ENCODE results near the gene ZEB1. TPM values are rescaled to one million over a fixed set of nuclear protein-coding genes. Genes with fewer than 3 reads are reported as not detected.
A peak's percentile ranks its signal among the peaks of the same experiment; 100 is the strongest.

The ZEB1 gene
- total and polyA plus RNA-seq, 7 donors, result 5.5 to 255 (median 215) TPM

GRCh38 chr10:31396376-31396775 is 77.4 kb downstream of the ZEB1 start:
- DNase-seq, result no peak
- Histone ChIP-seq H3K36me3 (no peaks in the 10 kb centered on the region), H3K9me3 (no peaks in the 10 kb centered on the region), H3K4me1 (peaks cover 0 to 46% (median 28%) of the 10 kb centered on the region in 4 donors), H3K4me3 (no peak overlapping the region), H3K27me3 (no peaks in the 10 kb centered on the region), H3K27ac (peak overlapping the region in 1 of 4 donors; percentile 66)
- no peak for TF ChIP-seq POLR2A (IDR thresholded peaks at IDR 0.05)
- no peak for TF ChIP-seq EP300 (IDR thresholded peaks at IDR 0.05)
- no peak for TF ChIP-seq CTCF (IDR thresholded peaks at IDR 0.05)
- TF ChIP-seq POLR2AphosphoS5 (IDR thresholded peaks at IDR 0.05), result no peak
- intact Hi-C loops (cut with DNase I), result no loop called here

- H3K4me3 ChIP-seq, result no peak overlapping the region
- H3K9me3 ChIP-seq, result no peaks in the 10 kb centered on the region
- intact Hi-C loops (cut with DNase I), result no loop called here
- 94 to 95% methylated on average over 1 of the region's 1 CpG for WGBS, 2 donors
- TF ChIP-seq POLR2AphosphoS5 (IDR thresholded peaks at IDR 0.05) (no peak), EP300 (IDR thresholded peaks at IDR 0.05) (no peak), POLR2A (IDR thresholded peaks at IDR 0.05) (no peak), CTCF (IDR thresholded peaks at IDR 0.05) (no peak)
- no peaks in the 10 kb centered on the region for H3K27me3 ChIP-seq
- H3K4me1 ChIP-seq, result peaks cover 0 to 57% (median 29%) of the 10 kb centered on the region in 4 donors
- H3K27ac ChIP-seq, result no peak overlapping the region
- no peaks in the 10 kb centered on the region for H3K36me3 ChIP-seq
- no peak for DNase-seq
These were observed 78.8 kb downstream of the ZEB1 start for GRCh38 chr10:31397852-31398251.

GRCh38 chr10:31399171-31399570 is 80.2 kb downstream of the ZEB1 start:
- Histone ChIP-seq H3K4me1 (peaks cover 0 to 55% (median 30%) of the 10 kb centered on the region in 4 donors), H3K9me3 (no peaks in the 10 kb centered on the region), H3K27ac (no peak overlapping the region), H3K36me3 (no peaks in the 10 kb centered on the region), H3K27me3 (no peaks in the 10 kb centered on the region), H3K4me3 (no peak overlapping the region)
- 93 to 98% methylated on average over 5 of the region's 5 CpGs for WGBS, 2 donors
- intact Hi-C loops (cut with DNase I), result no loop called here
- DNase-seq, result no peak
- no peak for TF ChIP-seq CTCF (IDR thresholded peaks at IDR 0.05)
- TF ChIP-seq EP300 (IDR thresholded peaks at IDR 0.05), result no peak
- no peak for TF ChIP-seq POLR2A (IDR thresholded peaks at IDR 0.05)
- no peak for TF ChIP-seq POLR2AphosphoS5 (IDR thresholded peaks at IDR 0.05)

- DNase-seq, result no peak
- H3K27me3 ChIP-seq, result no peaks in the 10 kb centered on the region
- H3K4me3 ChIP-seq, result no peak overlapping the region
- peaks cover 0 to 60% (median 29%) of the 10 kb centered on the region in 4 donors for H3K4me1 ChIP-seq
- intact Hi-C loops (cut with DNase I), result no loop called here
- no peak overlapping the region for H3K27ac ChIP-seq
- no peaks in the 10 kb centered on the region for H3K36me3 ChIP-seq
- H3K9me3 ChIP-seq, result no peaks in the 10 kb centered on the region
- TF ChIP-seq POLR2AphosphoS5 (IDR thresholded peaks at IDR 0.05), result no peak
These were observed 80.6 kb downstream of the ZEB1 start for GRCh38 chr10:31399631-31400030.

GRCh38 chr10:31401287-31401686 is 82.3 kb downstream of the ZEB1 start:
- Histone ChIP-seq H3K4me3 (no peak overlapping the region), H3K4me1 (peaks cover 0 to 45% (median 15%) of the 10 kb centered on the region in 4 donors), H3K27me3 (no peaks in the 10 kb centered on the region), H3K9me3 (no peaks in the 10 kb centered on the region), H3K27ac (no peak overlapping the region), H3K36me3 (no peaks in the 10 kb centered on the region)
- TF ChIP-seq POLR2A (IDR thresholded peaks at IDR 0.05) (no peak), POLR2AphosphoS5 (IDR thresholded peaks at IDR 0.05) (no peak), EP300 (IDR thresholded peaks at IDR 0.05) (no peak), CTCF (IDR thresholded peaks at IDR 0.05) (no peak)
- intact Hi-C loops (cut with DNase I), result no loop called here
- WGBS, 2 donors, result 16 to 63% methylated on average over 3 of the region's 3 CpGs
- no peak for DNase-seq

All from sigmoid colon (tissue), 7 donors.